Vagina (tissue), 2 donors: ENCODE measurements around the gene TIMD4.

Experiments
- CTCF ChIP-seq, 3 experiments: fragments of 450-650 bp in 2 of 3; fragments of 200-600 bp in 1 of 3; sonication (generic) in 1 of 3; IDR thresholded peaks; one replicate each; pipeline ENCODE4 v1.5.1; 2017 to 2019; ENCODE audit warnings: antibody characterized with exemption in 3 of 3, mild to moderate bottlenecking in 2 of 3, moderate library complexity in 2 of 3
- POLR2A ChIP-seq, 2 donors: fragments of 450-650 bp; IDR thresholded peaks; one replicate each; pipeline ENCODE4 v1.6.1; 2017; ENCODE audit warnings: antibody characterized with exemption in 2 of 2, mild to moderate bottlenecking in 2 of 2, moderate library complexity in 2 of 2
- POLR2AphosphoS5 ChIP-seq, 2 donors: sonication (generic); formaldehyde crosslinking; IDR thresholded peaks; one replicate each; pipeline ENCODE4 v1.9.0; 2017; ENCODE audit warnings: antibody characterized with exemption in 2 of 2, mild to moderate bottlenecking in 2 of 2, low read depth in 1 of 2; ENCODE audit not compliant: insufficient read depth in 1 of 2

GRCh38 chr5:156883316-156883875 lies 79.6 kb downstream of the TIMD4 start:
- TF ChIP-seq CTCF (IDR thresholded peaks at IDR 0.05) (no peak), POLR2AphosphoS5 (IDR thresholded peaks at IDR 0.05; ENCODE audit: insufficient read depth in 1 of 2, low read depth in 1 of 2) (no peak), POLR2A (IDR thresholded peaks at IDR 0.05) (no peak)
